Breast epithelium (tissue), 4 donors: ENCODE results near the gene FAM32A. TPM values are rescaled to one million over a fixed set of nuclear protein-coding genes. Genes with fewer than 3 reads are reported as not detected.

ENCODE experiments used
- DNase-seq, 2 donors: peaks; one replicate each; pipeline ENCODE4 v3.0.0-alpha.2; 2019; ENCODE audit warnings: low spot score in 2 of 2
- H3K27ac ChIP-seq, 2 donors: fragments of 200-600 bp; sonication (generic) in 1 of 2; one replicate each; pipeline ENCODE4 v1.5.1; 2016 to 2019; ENCODE audit warnings: mild to moderate bottlenecking in 1 of 2
- H3K27me3 ChIP-seq, 2 donors: fragments of 200-600 bp; sonication (generic) in 1 of 2; one replicate each; pipeline versions ENCODE4 v1.5.1 to v1.6.0; 2017 to 2019; ENCODE audit warnings: control low read depth in 1 of 2, mild to moderate bottlenecking in 1 of 2
- H3K36me3 ChIP-seq: fragments of 200-600 bp; one replicate; pipeline ENCODE4 v1.5.1; 2019
- H3K4me1 ChIP-seq, 2 donors: fragments of 200-600 bp; sonication (generic); one replicate each; pipeline ENCODE4 v1.5.1; 2016 to 2019; ENCODE audit warnings: control low read depth in 1 of 2
- H3K4me3 ChIP-seq, 3 donors: fragments of 200-600 bp; sonication (generic); 1 replicate in 2 of 3; 2 replicates in 1 of 3; pipeline ENCODE4 v1.5.1; 2016 to 2019; ENCODE audit warnings: mild to moderate bottlenecking in 3 of 3, moderate library complexity in 2 of 3
- H3K9me3 ChIP-seq, 2 donors: fragments of 200-600 bp; sonication (generic) in 1 of 2; one replicate each; pipeline ENCODE4 v1.5.1; 2016 to 2019; ENCODE audit warnings: control low read depth in 1 of 2
- CTCF ChIP-seq, 3 donors: fragments of 450-650 bp; IDR thresholded peaks; one replicate each; pipeline ENCODE4 v1.5.1; 2016 to 2017; ENCODE audit warnings: antibody characterized with exemption in 3 of 3, mild to moderate bottlenecking in 3 of 3, moderate library complexity in 3 of 3
- POLR2A ChIP-seq: fragments of 450-650 bp; IDR thresholded peaks from one replicate; pipeline ENCODE4 v1.6.1; 2016; ENCODE audit warnings: antibody characterized with exemption, mild to moderate bottlenecking, moderate library complexity
- POLR2AphosphoS5 ChIP-seq, 3 donors: sonication (generic); formaldehyde crosslinking; IDR thresholded peaks; one replicate each; pipeline ENCODE4 v1.6.1; 2017; ENCODE audit warnings: antibody characterized with exemption in 3 of 3
- intact Hi-C: fragments of 100-400 bp; cut with DNase I; formaldehyde crosslinking; loops from one replicate; pipeline ENCODE4 v1.15.1; 2023; ENCODE audit warnings: low total_unique reads
- total RNA-seq, 3 donors: library from RNA; depleted of rRNA; stranded (reverse); fragments of >200 nt; gene quantifications; one replicate each; pipeline ENCODE4 v1.1.0, GENCODE V29; 2016

The FAM32A gene
- total RNA-seq, 3 donors from 2014 or later = 80.0 to 112 (median 86.3) TPM

GRCh38 chr19:16233081-16233776, 48.0 kb downstream of the FAM32A start:
- H3K27me3 ChIP-seq = no peaks in the 10 kb centered on the region
- intact Hi-C loops = no loop called here
- H3K4me1 ChIP-seq = no peaks in the 10 kb centered on the region
- H3K9me3 ChIP-seq = no peaks in the 10 kb centered on the region
- no peak overlapping the region for H3K4me3 ChIP-seq
- TF ChIP-seq CTCF (IDR thresholded peaks at IDR 0.05) (no peak), POLR2A (no peak), POLR2AphosphoS5 (IDR thresholded peaks at IDR 0.05) (no peak)
- no peak for DNase-seq
- no peaks in the 10 kb centered on the region for H3K36me3 ChIP-seq
- H3K27ac ChIP-seq = no peak overlapping the region

GRCh38 chr19:16233836-16234551, 48.8 kb downstream of the FAM32A start:
- intact Hi-C loops = no loop called here
- TF ChIP-seq POLR2A = no peak
- no peak for TF ChIP-seq POLR2AphosphoS5 (IDR thresholded peaks at IDR 0.05)
- TF ChIP-seq CTCF (IDR thresholded peaks at IDR 0.05) = no peak

GRCh38 chr19:16234552-16235445, 49.6 kb downstream of the FAM32A start:
- Histone ChIP-seq H3K9me3 (no peaks in the 10 kb centered on the region), H3K27me3 (no peaks in the 10 kb centered on the region), H3K36me3 (no peaks in the 10 kb centered on the region), H3K27ac (no peak overlapping the region), H3K4me3 (no peak overlapping the region), H3K4me1 (no peaks in the 10 kb centered on the region)
- DNase-seq = no peak
- no peak for TF ChIP-seq CTCF (IDR thresholded peaks at IDR 0.05)
- TF ChIP-seq POLR2AphosphoS5 (IDR thresholded peaks at IDR 0.05) = no peak
- no peak for TF ChIP-seq POLR2A
- intact Hi-C loops = no loop called here

More at GRCh38 chr19:16233836-16234551, 48.8 kb downstream of the FAM32A start:
- Histone ChIP-seq H3K36me3 (no peaks in the 10 kb centered on the region), H3K4me1 (no peaks in the 10 kb centered on the region), H3K27ac (no peak overlapping the region), H3K4me3 (no peak overlapping the region), H3K27me3 (no peaks in the 10 kb centered on the region), H3K9me3 (no peaks in the 10 kb centered on the region)
- no peak for DNase-seq

- TF ChIP-seq POLR2AphosphoS5 (IDR thresholded peaks at IDR 0.05) = no peak
- TF ChIP-seq POLR2A = no peak
- no peak for DNase-seq
- Histone ChIP-seq H3K4me3 (no peak overlapping the region), H3K27me3 (no peaks in the 10 kb centered on the region), H3K9me3 (no peaks in the 10 kb centered on the region), H3K27ac (no peak overlapping the region), H3K36me3 (no peaks in the 10 kb centered on the region), H3K4me1 (no peaks in the 10 kb centered on the region)
- intact Hi-C loops = no loop called here
Observed at GRCh38 chr19:16235811-16236652, 50.8 kb downstream of the FAM32A start.

Other genes starting within 250 kb of the FAM32A start
- gene OR10H4, start 236.4 kb upstream of the FAM32A start, total RNA-seq = not detected
- gene TPM4, start 108.9 kb upstream of the FAM32A start, total RNA-seq = 100 to 1,000 TPM; 257 to 652 (median 430) TPM
- gene RAB8A, start 73.5 kb upstream of the FAM32A start, total RNA-seq = 10 to 100 TPM; 34.7 to 40.6 (median 38.8) TPM
- 1 to 10 TPM in 2 of 3 donors, under 1 TPM in 1; 0.16 to 5.7 (median 5.6) TPM for gene HSH2D, start 41.7 kb upstream of the FAM32A start, total RNA-seq
- gene CIB3, start 11.9 kb upstream of the FAM32A start, total RNA-seq = under 1 TPM in 1 of 3 donors, not detected in 2; 0.59 TPM
- 100 to 1,000 TPM in 1 of 3 donors, 10 to 100 TPM in 2; 43.3 to 123 (median 75.7) TPM for gene AP1M1, start 12.5 kb downstream of the FAM32A start, total RNA-seq
- 10 to 100 TPM; 12.0 to 23.3 (median 21.8) TPM for gene KLF2, start 139.4 kb downstream of the FAM32A start, total RNA-seq